Peyer's patch (tissue), 4 donors: Measurements from ENCODE around the gene GPX3.

Experiments
- CTCF ChIP-seq, 6 experiments: fragments of 450-650 bp in 4 of 6; fragments of 200-600 bp in 2 of 6; sonication (generic) in 1 of 6; IDR thresholded peaks; one replicate each; pipeline ENCODE4 v1.5.1; 2017 to 2019; ENCODE audit warnings: antibody characterized with exemption in 6 of 6, mild to moderate bottlenecking in 3 of 6, moderate library complexity in 1 of 6
- POLR2A ChIP-seq, 2 donors: fragments of 450-650 bp; IDR thresholded peaks; one replicate each; pipeline ENCODE4 v1.5.1; 2017; ENCODE audit warnings: antibody characterized with exemption in 2 of 2, mild to moderate bottlenecking in 2 of 2, moderate library complexity in 2 of 2

- TF ChIP-seq CTCF (IDR thresholded peaks at IDR 0.05) (no peak), POLR2A (IDR thresholded peaks at IDR 0.05) (no peak)
These were observed 12.2 kb upstream of the GPX3 start for GRCh38 chr5:151008210-151008491.
